ENCODE data around the gene SLC22A2. TPM values are rescaled to one million over a fixed set of nuclear protein-coding genes. Genes with fewer than 3 reads are reported as not detected.

SLC22A2 gene
- total and polyA plus RNA-seq, 9 of the 15 experiments (the other 6 are each of a cell fraction or from before 2014, with no cell fraction given), result not detected

GRCh38 chr6:160204710-160205109, 53.9 kb downstream of the SLC22A2 start:
- intact Hi-C loops (cut with micrococcal nuclease), result no loop called here
- no peak overlapping the region for H3K27ac ChIP-seq (ENCODE audit: extremely low read depth, low read depth, low read length)
- H3K9me1 ChIP-seq (ENCODE audit: control insufficient read depth, insufficient read depth, low read length), result no peaks in the 10 kb centered on the region
- no peak overlapping the region for H3K4me2 ChIP-seq (ENCODE audit: insufficient read depth, low read length)
- FAIRE-seq, result no peak
- BruUV-seq (replicated peaks), result no TSS peak
- POLR2A ChIA-PET, result no interaction called here
- no peak overlapping the region for H3K9ac ChIP-seq (ENCODE audit: insufficient read depth in 1 of 2, low read depth in 2 of 2, low read length in 2 of 2)
- H4K20me1 ChIP-seq (replicated peaks; ENCODE audit: control insufficient read depth, insufficient read depth, low read length), result no peaks in the 10 kb centered on the region
- no peaks in the 10 kb centered on the region for H3K79me2 ChIP-seq (ENCODE audit: control insufficient read depth, insufficient read depth, low read length)
- no peak overlapping the region for H2AFZ ChIP-seq (ENCODE audit: low read depth, low read length)
- no peak for ATAC-seq
- H3K4me1 ChIP-seq (replicated peaks in 1 of 2; ENCODE audit: control insufficient read depth in 2 of 2, insufficient read depth in 2 of 2, low read length in 2 of 2), result no peaks in the 10 kb centered on the region
- in situ Hi-C loops (cut with MboI), result no loop called here
- no peaks in the 10 kb centered on the region for H3K27me3 ChIP-seq (ENCODE audit: control insufficient read depth in 2 of 2, insufficient read depth in 2 of 2, low read length in 2 of 2)
- no peaks in the 10 kb centered on the region for H3K9me3 ChIP-seq (replicated peaks; ENCODE audit: control insufficient read depth, insufficient read depth, low read depth, low read length)
- no peak overlapping the region for H3K4me3 ChIP-seq
- TF ChIP-seq MXD1 (CRISPR knock-in tag; IDR thresholded peaks at IDR 0.05; ENCODE audit: borderline replicate concordance, poor library complexity, severe bottlenecking) (no peak), PTBP1 (IDR thresholded peaks at IDR 0.05; ENCODE audit: low read depth, low read length) (no peak), ZNF282 (CRISPR knock-in tag; IDR thresholded peaks at IDR 0.05) (no peak), NR1H2 (CRISPR knock-in tag; IDR thresholded peaks at IDR 0.05) (no peak), ETS2 (tag; IDR thresholded peaks at IDR 0.05; ENCODE audit: borderline replicate concordance, poor library complexity, severe bottlenecking) (no peak), SNIP1 (IDR thresholded peaks at IDR 0.05; ENCODE audit: low read depth) (no peak), MLX (CRISPR knock-in tag; conservative IDR thresholded peaks at IDR 0.05) (no peak), NCOA6 (IDR thresholded peaks at IDR 0.05) (no peak), IFI16 (CRISPR knock-in tag; IDR thresholded peaks at IDR 0.05) (no peak), ZNF507 (tag; conservative IDR thresholded peaks at IDR 0.05) (no peak), NR3C1 (CRISPR knock-in tag; IDR thresholded peaks at IDR 0.05) (no peak), COPS2 (conservative IDR thresholded peaks at IDR 0.05) (no peak), ZNF57 (CRISPR knock-in tag; IDR thresholded peaks at IDR 0.05) (no peak), ZNF134 (CRISPR knock-in tag; conservative IDR thresholded peaks at IDR 0.05) (no peak), ZNF146 (CRISPR knock-in tag; IDR thresholded peaks at IDR 0.05; ENCODE audit: unreplicated experiment) (no peak), MAFK (IDR thresholded peaks at IDR 0.05; ENCODE audit: low read length) (no peak), POLR3A (IDR thresholded peaks at IDR 0.05; ENCODE audit: borderline replicate concordance, extremely low read depth, insufficient read depth, insufficient read length) (no peak), BRCA1 (IDR thresholded peaks at IDR 0.05) (no peak), BRCA1 (CRISPR knock-in tag; IDR thresholded peaks at IDR 0.05) (no peak), TCF3 (CRISPR knock-in tag; IDR thresholded peaks at IDR 0.05) (no peak), ZNF551 (CRISPR knock-in tag; IDR thresholded peaks at IDR 0.05) (no peak)
- CTCF ChIA-PET (ENCODE audit: low intra/inter-chr PET ratio), result no interaction called here
- WGBS (ENCODE audit: insufficient coverage, low coverage, missing lambda C conversion rate), result 0% methylated on average over 1 of the region's 1 CpG
- no peaks in the 10 kb centered on the region for H3K36me3 ChIP-seq (ENCODE audit: control insufficient read depth, insufficient read depth, low read length)
- no peak for DNase-seq (ENCODE audit: extremely low read depth in 1 of 4, low spot score in 3 of 4)

Measured in K562 (cell line).